Fibroblast of villous mesenchyme (primary cell): ENCODE data around the gene VPS13D. TPM values are rescaled to one million over a fixed set of nuclear protein-coding genes. Genes with fewer than 3 reads are reported as not detected.
A peak's percentile ranks its signal among the peaks of the same experiment; 100 is the strongest.

Source experiments
- DNase-seq: peaks from one replicate; pipeline ENCODE4 v3.0.0-alpha.2; 2010; ENCODE audit warnings: low read depth
- H3K4me3 ChIP-seq: 2 replicates; pipeline ENCODE4 v1.5.1; 2011; ENCODE audit warnings: low read depth, mild to moderate bottlenecking, low read length
- CTCF ChIP-seq: IDR thresholded peaks from 2 replicates; pipeline ENCODE4 v1.5.1; 2012; ENCODE audit warnings: low read depth, mild to moderate bottlenecking, low read length; ENCODE audit not compliant: insufficient read depth
- total RNA-seq: library from RNA; depleted of rRNA; stranded (reverse); fragments of >200 nt; gene quantifications from 2 replicates; pipeline ENCODE4 v1.2.3, GENCODE V29; 2012

The VPS13D gene
- total RNA-seq, 1 donor = 55.3 TPM

GRCh38 chr1:12478612-12478985 is 248.8 kb downstream of the VPS13D start:
- H3K4me3 ChIP-seq = no peak overlapping the region
- no peak for TF ChIP-seq CTCF

GRCh38 chr1:12479311-12479710 is 249.5 kb downstream of the VPS13D start:
- H3K4me3 ChIP-seq = no peak overlapping the region
- DNase-seq = no peak
- no peak for TF ChIP-seq CTCF

More at GRCh38 chr1:12478612-12478985, 248.8 kb downstream of the VPS13D start:
- DNase-seq = no peak

- DNase-seq = no peak
- H3K4me3 ChIP-seq = no peak overlapping the region
- TF ChIP-seq CTCF = no peak
Measured at GRCh38 chr1:12480041-12480440, 250.2 kb downstream of the VPS13D start.

GRCh38 chr1:12480748-12481362 is 251.0 kb downstream of the VPS13D start:
- no peak for TF ChIP-seq CTCF

DNA sequence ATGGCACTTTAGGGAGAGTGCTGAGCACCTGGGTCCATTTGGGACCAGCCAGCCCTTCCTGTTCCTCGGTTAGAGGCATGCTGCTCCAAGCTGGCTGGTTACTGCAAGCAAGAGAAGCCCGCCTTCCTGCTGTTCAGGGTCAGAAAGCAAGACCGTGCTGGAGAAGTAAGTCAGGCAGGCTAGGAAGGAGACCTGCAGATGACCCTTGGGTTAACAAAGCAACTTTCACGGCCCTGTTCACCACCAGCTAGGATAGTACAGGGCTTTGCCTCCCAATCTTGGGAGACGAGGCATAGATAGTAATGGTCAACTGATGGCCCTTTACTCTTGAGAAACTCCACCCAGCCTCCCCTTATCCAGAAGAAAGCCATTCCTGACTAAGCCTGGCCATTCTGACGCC is 252.1 kb downstream of the VPS13D start:
- no peak for TF ChIP-seq CTCF
- H3K4me3 ChIP-seq = no peak overlapping the region
- DNase-seq = no peak

More at GRCh38 chr1:12480748-12481362, 251.0 kb downstream of the VPS13D start:
- H3K4me3 ChIP-seq = no peak overlapping the region
- DNase-seq = peak; percentile 81

DNA sequence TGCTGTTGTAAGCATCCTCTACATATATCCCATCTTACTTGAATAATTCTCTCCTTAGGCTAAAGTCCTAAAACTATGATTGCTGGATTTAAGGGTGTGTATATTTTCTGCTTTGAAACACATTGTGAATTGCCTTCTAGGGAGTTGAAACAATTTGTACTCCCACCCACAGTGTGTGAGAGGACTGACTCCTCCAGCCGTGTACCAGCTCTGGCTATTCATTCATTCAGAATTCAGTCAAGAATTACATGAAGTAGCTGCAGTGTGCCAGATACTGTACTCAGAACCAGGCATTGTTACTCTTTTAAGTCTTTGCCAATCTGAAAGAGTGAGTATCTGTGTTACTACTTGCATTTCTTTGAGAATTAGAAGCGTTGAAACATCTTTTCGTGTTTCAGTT is 253.2 kb downstream of the VPS13D start:
- no peak for TF ChIP-seq CTCF
- DNase-seq = no peak
- no peak overlapping the region for H3K4me3 ChIP-seq

- H3K4me3 ChIP-seq = no peak overlapping the region
- TF ChIP-seq CTCF = no peak
- DNase-seq = peak; percentile 53
Measured at GRCh38 chr1:12485231-12486058, 255.6 kb downstream of the VPS13D start.
